ENCODE measurements around the gene OR4A16. TPM values are rescaled to one million over a fixed set of nuclear protein-coding genes. Genes with fewer than 3 reads are reported as not detected.

OR4A16 gene, protein sequence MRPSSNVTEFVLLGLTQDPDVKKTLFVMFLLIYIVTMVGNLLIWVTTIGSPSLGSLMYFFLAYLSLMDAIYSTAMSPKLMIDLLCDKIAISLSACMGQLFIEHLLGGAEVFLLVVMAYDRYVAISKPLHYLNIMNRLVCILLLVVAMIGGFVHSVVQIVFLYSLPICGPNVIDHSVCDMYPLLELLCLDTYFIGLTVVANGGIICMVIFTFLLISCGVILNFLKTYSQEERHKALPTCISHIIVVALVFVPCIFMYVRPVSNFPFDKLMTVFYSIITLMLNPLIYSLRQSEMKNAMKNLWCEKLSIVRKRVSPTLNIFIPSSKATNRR
- total RNA-seq (not detected), polyA plus RNA-seq (not detected)

DNA sequence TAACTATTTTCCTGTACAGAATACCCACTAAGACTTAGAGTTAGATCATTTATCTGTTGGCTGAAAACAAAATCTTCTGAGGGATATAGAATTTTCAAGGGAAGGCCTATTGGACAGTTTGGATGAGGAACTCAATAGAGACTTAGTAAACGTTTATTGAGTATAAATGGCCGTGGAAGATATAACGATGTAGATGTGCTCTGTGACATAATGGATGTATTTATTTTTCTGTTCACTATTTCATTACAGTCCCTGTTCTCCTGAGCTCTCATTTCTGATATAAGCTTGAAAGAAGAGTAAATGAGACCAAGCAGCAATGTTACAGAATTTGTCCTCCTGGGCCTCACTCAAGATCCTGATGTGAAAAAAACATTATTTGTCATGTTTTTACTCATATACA is at the start of gene OR4A16:
Gene OR4A16, plus strand, starts transcription at position 301 of the 400 bp plus-strand sequence. Its CDS starts 0 bp downstream, at position 301.
- Histone ChIP-seq H3K36me3 (no peaks in the 10 kb centered on the region), H3K9me3 (no peaks in the 10 kb centered on the region), H3K4me1 (no peaks in the 10 kb centered on the region), H3K4me3 (no peak within 1 kb of the TSS), H3K27ac (no peak within 1 kb of the TSS), H3K27me3 (no peaks in the 10 kb centered on the region)
- 45 to 59% methylated on average over 3 of the region's 3 CpGs for WGBS, 2 donors
- DNase-seq (no peak), ATAC-seq (no peak), FAIRE-seq (no peak)
- intact Hi-C loops (cut with DNase I): no loop called here
- TF ChIP-seq, protein P1, sequence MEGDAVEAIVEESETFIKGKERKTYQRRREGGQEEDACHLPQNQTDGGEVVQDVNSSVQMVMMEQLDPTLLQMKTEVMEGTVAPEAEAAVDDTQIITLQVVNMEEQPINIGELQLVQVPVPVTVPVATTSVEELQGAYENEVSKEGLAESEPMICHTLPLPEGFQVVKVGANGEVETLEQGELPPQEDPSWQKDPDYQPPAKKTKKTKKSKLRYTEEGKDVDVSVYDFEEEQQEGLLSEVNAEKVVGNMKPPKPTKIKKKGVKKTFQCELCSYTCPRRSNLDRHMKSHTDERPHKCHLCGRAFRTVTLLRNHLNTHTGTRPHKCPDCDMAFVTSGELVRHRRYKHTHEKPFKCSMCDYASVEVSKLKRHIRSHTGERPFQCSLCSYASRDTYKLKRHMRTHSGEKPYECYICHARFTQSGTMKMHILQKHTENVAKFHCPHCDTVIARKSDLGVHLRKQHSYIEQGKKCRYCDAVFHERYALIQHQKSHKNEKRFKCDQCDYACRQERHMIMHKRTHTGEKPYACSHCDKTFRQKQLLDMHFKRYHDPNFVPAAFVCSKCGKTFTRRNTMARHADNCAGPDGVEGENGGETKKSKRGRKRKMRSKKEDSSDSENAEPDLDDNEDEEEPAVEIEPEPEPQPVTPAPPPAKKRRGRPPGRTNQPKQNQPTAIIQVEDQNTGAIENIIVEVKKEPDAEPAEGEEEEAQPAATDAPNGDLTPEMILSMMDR (IDR thresholded peaks at IDR 0.05): no peak

DNA sequence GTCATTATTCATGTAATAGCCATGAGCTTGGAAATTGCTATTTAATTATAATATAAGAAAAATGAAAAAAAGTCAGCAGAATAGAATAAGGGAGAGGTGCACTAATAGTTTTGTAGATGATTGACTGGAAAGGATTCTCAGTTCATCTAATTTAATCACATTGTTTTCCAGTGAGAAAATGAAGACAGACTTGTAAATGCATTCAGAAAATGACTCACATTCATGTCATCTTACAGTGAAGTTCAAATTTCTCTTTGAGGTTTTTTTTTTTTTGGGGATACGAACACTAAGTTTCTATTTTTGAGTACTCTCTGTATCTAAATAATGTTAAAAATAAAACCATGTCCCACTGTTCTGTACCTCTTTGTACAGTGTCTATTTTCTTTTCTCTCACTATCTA is 18.5 kb upstream of the OR4A16 start:
- no peak overlapping the region for H3K27ac ChIP-seq
- no peak for ATAC-seq
- DNase-seq: no peak
- 50 to 60% methylated on average over 1 of the region's 1 CpG for WGBS, 2 donors
- H3K4me1 ChIP-seq: no peaks in the 10 kb centered on the region
- TF ChIP-seq, protein P1 (IDR thresholded peaks at IDR 0.05): no peak
- intact Hi-C loops (cut with DNase I): no loop called here
- no peaks in the 10 kb centered on the region for H3K27me3 ChIP-seq
- FAIRE-seq: no peak
- no peaks in the 10 kb centered on the region for H3K36me3 ChIP-seq
- H3K4me3 ChIP-seq: no peak overlapping the region
- no peaks in the 10 kb centered on the region for H3K9me3 ChIP-seq

DNA sequence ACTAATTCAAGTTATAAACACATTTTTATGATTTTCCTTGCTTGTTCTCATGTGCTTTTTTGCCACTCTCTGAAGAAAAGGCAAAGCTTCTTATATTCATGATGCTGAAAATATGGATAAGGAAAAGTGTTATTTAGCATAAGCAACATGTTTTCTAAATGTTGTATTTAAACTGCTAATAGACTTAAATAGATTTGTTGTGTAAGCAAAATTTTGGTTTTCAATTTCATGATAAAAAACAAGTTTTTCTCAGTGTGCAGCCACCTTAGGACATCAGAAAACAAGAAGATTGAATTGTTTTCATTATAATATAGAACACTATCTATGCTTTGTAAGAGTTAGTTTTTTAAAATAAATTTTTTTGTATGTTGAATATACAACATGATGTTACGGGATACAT is 2.3 kb downstream of the OR4A16 start:
- Histone ChIP-seq H3K27ac (no peak overlapping the region), H3K36me3 (no peaks in the 10 kb centered on the region), H3K27me3 (no peaks in the 10 kb centered on the region), H3K4me3 (no peak overlapping the region), H3K9me3 (no peaks in the 10 kb centered on the region), H3K4me1 (no peaks in the 10 kb centered on the region)
- FAIRE-seq: no peak
- no peak for ATAC-seq
- 65 to 89% methylated on average over 1 of the region's 1 CpG for WGBS, 2 donors
- no peak for DNase-seq
- TF ChIP-seq, protein P1 (IDR thresholded peaks at IDR 0.05): no peak
- intact Hi-C loops (cut with DNase I): no loop called here

GRCh38 chr11:55349032-55349431 is 6.0 kb downstream of the OR4A16 start:
- TF ChIP-seq, protein P1 (IDR thresholded peaks at IDR 0.05): no peak
- Histone ChIP-seq H3K36me3 (no peaks in the 10 kb centered on the region), H3K27me3 (no peaks in the 10 kb centered on the region), H3K4me3 (no peak overlapping the region), H3K4me1 (no peaks in the 10 kb centered on the region), H3K27ac (no peak overlapping the region), H3K9me3 (no peaks in the 10 kb centered on the region)
- FAIRE-seq (no peak), ATAC-seq (no peak), DNase-seq (no peak)
- 7 to 11% methylated on average over 1 of the region's 1 CpG for WGBS, 2 donors
- intact Hi-C loops (cut with DNase I): no loop called here

GRCh38 chr11:55357560-55358184 is 14.7 kb downstream of the OR4A16 start:
- intact Hi-C loops (cut with DNase I): no loop called here
- H3K9me3 ChIP-seq: no peaks in the 10 kb centered on the region
- ATAC-seq (no peak), DNase-seq (no peak), FAIRE-seq (no peak)
- no peak overlapping the region for H3K27ac ChIP-seq
- H3K27me3 ChIP-seq: no peaks in the 10 kb centered on the region
- H3K36me3 ChIP-seq: no peaks in the 10 kb centered on the region
- H3K4me1 ChIP-seq: no peaks in the 10 kb centered on the region
- 0 to 5% methylated on average over 1 of the region's 1 CpG for WGBS, 2 donors
- TF ChIP-seq, protein P1 (IDR thresholded peaks at IDR 0.05): no peak
- H3K4me3 ChIP-seq: no peak overlapping the region

Measured in pancreas (tissue), 10 donors.